HG02588 (cell line): ENCODE measurements around the gene CREG1.

ENCODE experiments used
- ATAC-seq: cut with Tn5 transposase; IDR thresholded peaks from one replicate; pipeline ENCODE4 v1.9.1; 2021; ENCODE audit warnings: mild to moderate bottlenecking, moderate library complexity; ENCODE audit not compliant: unreplicated experiment

Gene CREG1

DNA sequence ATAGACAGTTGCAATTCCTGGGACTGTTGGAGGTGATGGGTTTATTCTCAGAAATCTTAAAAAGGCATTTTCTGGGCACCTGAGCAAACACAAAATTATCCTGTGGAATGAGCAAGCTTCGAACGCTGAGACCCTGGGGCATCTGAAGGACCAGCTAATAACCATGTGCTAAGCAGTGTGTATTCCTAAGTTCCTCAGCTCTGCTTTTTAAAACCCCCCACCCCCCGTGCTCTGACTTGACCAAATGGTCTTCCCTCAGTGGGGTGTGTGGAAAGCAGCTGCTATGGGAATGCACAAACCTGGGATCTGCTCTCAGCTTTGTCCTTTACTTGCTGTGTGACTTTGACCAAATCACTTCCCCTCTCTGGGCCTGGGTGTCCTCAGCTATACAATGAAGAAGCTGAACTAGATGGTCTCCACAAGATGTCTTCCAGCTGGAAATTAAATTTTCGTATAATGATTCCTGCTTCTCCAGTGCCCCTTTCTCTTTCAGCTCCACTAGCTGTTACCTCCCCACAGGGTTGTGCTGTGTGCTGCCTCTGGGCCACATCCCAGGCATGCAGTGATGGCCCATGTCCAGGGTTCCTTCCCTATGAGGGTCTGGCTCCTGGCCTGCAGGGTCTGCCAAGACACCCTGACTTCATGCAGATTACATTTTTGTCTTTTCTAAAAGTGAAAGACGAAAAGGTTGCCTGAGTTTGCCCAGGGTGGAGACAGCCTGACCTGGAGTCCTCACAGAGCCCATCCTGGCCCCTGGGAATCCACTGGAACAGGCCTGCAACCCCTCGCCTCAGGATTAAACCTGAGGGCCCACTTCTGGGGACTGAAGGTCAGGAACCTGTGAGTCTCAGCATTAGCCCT, 20.4 kb downstream of the CREG1 start:
- ATAC-seq, result no peak

DNA sequence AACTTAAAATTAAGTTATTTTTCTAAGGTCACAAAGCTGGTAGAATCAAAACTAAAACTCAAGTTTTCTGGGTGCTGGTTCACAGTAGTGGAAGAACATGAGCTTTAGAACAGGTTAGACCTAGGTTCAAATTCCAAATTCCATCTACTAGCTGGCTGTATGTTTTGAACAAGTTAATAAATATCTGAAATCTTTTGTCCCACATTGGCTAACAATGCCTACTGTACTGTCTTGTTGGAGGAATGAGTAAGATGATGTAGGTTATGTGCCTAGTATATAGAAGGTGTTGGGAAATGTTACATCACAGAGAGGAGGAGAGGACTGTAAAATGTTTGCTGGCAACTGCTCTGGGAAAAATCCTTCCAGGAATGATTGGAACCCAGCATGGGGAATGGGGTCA, 21.2 kb downstream of the CREG1 start:
- no peak for ATAC-seq

DNA sequence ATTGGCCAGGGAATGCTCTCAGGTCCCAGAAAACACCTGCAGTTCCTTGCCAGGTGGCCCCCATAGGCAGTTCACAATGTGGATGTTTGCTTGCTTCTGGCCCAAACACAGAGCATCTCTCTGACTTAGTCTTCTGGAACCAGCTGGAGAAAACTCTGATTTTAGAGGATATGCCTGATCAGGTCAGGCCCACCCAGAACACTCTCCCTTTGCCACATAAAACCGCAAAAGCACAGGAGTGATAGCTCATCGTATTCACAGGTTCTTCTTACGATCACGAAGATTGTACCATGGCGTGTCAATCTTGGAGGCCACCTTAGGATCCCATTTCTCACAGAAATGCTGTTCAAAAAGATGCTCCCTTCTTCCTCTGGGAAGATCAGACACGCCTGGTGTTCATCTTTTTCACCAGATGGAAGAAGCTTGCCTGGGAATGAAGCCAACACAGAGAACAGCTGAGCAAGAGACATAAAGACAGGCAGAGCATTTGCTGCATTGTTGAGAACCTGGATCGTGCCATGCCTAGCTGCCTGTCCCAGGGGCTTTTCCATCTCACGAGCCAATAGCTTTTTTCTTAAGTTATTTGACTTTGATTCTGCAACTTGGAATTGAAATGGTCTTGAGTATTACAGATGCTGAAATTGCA, 23.6 kb downstream of the CREG1 start:
- ATAC-seq, result no peak

DNA sequence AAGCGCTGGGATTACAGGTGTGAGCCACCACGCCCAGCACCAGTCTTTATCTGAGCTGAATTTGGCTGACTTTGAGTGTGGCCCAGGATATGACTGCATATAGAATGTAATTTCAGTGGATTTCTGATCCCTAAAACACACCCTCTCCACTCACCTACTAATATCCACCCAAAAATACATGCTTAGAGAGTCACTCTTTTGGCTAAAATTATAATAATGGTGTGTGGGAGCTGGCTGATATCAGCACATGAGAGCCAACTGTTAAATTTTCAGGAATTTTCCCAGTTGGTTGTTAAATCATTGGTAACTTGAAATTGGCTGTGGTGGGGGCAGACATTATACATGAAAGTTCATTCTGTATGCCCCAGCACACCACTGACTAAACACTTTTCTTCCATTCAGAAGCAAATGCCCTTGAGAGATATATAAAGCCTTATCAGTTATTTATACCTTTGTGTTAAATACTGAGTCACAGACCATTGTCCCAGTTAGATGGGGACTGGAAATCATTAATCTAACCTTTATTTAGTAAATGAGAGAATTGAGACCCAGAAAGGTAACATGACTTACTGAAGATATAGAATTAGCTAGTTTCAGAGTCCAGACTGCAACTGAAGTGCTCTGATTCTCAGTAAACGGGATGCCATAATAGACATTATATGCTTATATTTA, 25.4 kb downstream of the CREG1 start:
- no peak for ATAC-seq

DNA sequence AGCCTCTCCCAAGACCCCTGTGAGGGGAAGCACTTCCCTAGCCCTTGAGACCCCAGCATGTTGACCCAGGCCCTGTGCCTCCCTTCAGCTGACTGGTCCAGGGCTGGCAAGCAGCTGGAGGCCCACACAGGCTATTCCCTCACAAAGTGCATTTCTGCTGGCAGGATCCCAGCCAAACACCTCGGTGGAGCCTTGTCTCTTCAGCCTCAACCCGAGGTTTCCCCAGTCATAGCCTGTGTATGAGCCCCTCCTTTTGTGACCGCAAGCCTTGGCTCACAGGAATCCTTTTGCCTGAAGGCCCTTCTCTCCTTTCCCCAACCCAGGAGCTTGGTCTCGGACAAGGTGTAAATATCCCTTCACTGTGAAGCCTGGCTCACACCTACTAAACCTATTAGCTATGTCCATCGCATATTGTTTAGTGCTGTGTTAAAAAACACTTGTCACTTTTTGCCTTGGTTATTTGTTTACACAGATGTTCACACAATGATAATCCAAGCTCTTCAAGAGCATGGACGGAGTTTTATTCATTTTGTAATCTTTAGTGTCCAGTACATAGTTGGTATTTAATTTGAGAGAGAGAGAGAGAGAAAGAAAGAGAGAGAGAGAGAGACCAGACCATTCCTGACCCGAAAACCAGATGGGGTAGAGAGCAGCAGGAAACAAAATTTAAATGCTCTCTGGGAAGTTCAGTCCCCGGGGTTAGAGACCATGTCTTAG, 26.7 kb downstream of the CREG1 start:
- ATAC-seq, result no peak

DNA sequence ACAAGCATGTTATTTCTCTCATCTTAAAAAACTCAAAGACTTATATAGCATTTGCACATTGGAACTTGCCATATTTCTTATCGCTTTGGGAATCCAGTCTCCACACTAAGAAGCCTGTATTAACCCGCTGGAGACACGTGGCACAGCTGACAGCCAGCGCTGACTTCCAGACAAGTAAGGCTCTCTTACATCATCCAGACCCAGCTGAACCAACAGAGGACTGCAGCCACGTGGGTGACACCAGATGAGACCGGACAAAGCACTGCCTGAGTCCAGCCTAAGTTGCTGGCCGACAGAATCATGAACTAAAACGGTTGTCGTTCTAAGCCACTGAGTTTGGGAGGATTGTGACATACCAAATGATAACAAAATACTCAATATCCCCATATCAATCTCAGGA, 28.9 kb downstream of the CREG1 start:
- no peak for ATAC-seq

DNA sequence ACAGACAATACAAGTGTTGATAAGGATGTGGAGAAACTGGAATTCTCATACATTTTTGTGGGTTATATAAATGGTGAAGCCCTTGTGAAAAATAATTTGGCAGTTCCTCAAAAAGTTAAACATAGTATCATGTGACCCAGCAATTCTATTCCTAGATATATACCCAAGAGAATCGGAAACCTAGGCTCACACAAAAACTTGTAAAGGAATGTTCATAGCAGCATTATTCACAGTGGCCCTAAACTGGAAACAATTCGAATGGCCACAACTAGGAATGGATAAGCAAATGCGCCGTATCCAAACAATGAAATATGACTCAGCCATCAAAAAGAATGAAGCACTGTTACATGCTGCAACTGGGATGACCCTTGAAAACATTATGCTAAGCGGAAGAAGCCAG, 31.3 kb downstream of the CREG1 start:
- ATAC-seq, result no peak

DNA sequence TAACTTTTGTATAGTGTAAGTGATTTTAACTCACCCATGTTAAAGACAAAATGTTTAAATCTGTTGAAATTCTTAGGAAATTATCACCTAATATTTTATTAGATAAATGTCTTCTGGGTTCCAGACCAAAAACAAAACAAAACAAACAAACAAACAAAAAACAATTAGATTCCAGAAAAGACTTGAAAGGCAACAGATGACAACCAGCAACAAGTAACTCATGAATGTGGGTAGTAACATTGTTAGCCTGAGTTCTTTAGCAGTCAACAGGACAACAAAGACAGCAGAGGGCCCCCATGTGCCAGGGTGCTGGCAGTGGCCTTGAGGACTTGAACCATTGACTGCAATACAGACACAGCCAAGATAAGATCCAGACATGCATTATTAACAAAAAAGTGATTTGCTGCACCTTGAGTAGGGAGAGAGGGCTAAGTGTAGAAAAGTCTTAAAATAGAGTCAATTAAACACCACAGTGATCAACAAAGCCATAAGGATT, 32.8 kb downstream of the CREG1 start:
- no peak for ATAC-seq

DNA sequence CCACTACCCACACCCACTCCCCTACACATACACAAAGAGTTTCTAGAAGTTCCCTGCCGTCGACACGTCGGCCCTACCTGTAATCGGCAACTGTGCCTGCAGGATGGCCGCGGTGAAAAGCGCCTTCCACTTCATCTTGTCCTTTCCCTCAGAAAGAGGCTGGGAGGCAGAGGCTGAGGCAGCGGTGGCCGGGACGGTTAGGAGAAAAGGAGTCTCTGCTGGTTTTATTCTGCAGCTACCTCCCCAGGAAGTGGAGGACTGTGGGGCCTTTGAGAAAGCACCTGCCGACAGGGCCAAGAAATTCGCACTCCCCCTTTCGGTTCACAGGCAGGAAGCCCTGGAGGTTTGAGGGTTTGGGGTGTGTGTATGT, 35.2 kb downstream of the CREG1 start, which contains the start of gene CD247:
Gene CD247 (minus strand): TSS at position 199 of the 370 bp plus-strand sequence. CDS start 64 bp downstream, at position 135.
- ATAC-seq, result no peak

DNA sequence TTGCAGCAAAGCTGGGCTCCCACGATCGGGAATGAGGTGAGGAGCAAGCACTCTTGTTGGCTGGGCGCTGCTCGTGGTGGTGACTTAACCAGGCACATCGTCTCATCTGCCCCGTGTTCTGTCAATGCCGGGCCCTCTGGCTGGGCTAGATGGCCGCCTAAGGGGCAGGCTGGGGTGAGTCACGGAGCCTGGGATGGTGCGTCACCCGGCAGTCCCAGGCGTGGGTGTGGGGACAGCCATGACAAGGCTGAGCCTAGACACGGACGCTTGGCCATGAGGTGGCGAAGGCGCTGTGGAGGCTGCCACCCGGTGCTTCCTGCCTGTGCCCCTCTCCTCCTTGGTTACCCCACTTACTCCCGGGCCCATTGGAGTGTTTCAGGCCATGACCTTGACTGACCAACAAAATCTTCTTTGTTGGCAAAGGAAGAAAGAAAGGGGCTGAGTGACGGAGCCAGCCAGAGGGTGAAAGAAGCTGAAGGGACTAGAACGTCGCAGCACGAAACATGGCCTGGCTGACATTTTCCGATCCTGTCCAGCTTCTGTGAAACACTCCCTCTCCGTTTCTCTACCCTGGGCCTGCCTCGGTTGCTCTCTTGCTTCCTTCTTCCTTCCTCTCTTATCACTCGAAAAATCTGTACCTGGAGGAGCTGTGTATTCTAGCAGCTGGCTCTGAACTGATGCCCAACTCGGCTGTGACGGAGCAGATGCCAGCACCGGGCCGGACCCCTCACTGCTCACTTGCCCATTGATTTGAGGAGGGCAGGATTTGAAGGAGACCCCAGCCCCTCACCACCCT, 35.8 kb downstream of the CREG1 start:
- no peak for ATAC-seq

DNA sequence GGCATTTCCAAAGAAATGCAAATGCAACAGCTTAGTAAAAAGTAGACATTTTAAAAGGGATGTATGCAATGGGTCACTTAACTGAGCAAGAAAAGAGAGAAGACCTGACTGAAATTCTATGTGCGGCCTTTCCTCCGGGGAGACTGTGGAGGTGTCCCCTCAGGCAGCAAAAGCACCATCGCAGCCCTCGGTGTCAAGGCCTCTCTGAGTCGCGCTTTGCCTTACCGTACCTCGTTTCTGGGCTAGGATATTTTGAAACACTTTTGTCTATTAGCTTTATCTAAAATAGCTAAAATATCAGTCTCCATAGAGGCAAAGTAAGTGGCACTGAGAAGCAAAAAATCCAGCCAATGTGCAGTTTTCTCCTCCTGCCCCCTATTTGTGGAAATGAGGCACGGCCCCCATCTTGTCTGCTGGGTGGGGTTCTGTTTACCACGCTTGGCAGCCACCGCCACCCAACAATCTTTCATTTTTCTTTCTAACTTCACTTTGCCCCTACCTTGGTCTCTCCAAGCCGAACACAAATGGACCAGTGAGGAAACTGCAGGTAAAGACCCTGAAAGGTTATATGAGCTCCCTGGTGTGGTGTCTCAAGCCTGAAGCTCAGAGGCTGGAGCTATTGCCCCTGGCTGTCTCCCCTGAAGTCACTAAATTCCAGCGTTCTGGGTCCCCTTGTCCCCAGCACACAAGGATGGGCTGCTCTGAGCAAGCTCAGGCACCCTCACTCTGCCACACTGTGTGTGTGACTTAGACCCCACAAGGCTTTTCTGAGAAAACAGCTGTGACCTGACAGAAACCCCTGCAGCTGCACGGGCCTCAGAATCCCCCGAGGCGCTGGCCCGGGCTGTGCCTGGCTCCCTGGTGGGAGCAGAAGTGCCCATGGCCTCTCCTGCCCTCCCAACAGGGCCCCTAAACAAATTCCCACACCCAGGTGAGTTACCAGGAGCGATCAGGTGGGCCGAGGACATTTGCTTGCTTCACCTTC, 36.9 kb downstream of the CREG1 start:
- no peak for ATAC-seq

DNA sequence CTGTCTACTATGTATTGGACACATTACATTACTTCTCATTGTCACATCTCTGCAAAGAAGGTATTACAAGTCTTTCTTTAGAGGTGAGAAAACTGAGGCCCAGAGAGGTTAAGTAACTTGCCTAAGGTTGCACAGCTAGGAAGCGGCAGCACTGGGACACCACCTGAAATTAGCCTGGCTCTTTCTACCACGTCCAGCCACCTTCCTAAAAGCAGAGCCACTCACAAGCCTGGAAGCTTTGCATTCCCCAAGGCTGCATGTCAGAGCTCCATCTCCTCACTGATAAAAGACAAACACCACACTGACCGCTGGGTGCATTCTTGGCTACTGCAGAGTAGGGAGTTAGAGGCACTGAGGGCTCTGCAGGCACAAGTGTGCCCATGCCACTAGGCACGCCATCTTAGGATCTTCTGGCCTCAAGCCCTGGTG, 37.7 kb downstream of the CREG1 start:
- ATAC-seq, result no peak

DNA sequence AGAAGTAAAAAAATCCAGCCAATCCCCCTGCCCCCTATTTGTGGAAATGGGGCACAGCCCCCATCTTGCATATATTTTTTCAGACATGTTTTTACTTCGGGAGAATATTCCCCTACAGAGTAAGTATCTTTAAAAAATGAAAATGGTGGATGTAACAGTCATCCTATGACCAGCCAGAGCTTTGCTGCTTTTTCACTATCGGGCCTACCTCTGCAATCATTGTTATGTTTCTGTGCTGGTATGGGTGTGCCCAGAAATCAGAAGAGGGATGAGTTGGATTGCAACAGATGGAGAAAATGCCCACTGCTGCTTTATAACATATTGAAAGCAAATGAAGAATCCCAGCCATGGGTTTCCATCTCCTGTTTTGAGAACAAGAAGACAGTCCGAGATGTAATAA, 38.1 kb downstream of the CREG1 start:
- no peak for ATAC-seq

DNA sequence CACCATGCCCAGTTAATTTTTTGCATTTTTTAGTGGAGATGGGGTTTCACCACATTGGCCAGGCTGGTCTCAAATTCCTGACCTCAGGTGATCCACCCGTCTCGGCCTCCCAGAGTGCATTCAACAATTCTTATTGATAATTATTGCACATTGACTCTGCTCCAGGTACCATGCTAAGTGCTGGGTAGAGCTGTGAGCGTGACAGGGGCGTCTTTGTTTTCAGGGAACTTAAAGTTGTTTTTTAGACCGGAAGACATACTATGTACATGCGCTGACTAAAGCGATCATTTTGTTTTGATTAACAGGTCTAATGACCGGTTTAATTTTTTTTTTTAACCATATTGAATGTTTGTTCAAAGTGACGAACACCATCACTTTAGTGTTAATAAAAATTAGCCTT, 39.3 kb downstream of the CREG1 start:
- no peak for ATAC-seq

DNA sequence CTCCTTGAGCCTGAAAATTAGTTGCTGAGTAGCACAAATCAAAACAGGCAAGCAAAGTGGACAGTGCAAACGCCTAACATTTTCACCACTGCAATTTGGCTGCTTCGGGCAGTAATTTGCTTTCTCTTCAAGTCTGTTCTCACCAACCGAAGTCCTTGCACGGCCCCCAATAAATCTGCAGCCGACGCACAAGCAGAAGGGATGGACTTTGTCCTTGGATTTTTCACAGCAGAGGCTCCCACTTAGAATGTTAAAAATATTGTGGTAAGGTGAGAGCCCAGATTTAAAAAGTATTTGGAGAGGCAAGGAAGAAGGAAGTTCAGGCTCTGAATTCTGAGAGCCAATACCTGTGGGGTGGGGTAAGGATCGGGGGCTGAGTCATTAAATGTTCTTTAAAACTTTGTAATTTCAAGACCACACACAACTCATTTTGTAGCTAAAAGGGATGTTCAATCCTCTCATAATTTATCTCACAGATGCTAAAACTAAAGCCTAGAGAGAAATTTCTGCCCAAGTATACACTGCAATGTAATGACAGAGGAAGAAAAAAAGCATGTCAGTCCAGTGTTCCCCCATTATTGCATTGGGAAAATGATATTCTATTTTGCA, 41.4 kb downstream of the CREG1 start:
- ATAC-seq, result no peak

DNA sequence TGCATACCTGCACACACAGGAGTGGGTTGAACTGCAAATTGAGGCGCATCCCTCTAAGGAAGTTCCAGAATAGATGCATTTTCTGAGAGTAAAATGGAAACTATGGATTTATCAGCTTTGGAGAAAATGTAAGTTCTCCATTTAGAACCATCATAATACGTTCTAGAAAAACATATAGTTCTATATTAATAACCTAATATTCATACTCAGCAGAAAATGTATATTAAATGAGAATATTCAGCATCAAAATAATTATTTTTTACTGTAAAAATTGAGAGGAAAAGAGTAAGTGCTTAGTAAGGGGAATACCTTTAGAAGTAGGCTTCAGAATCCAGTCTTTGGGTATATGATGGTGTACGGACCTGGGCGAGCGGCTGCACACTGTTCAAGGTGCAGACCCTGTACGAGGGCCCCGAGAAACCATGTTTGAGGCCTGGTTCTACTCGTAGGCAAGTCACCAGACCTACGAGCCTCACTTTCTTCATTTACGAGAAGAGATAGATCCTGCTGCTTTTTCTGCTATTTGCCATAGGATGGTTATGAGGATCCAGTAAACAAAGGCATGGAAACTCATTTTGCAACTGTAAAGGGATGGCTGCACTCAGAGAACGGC, 42.1 kb downstream of the CREG1 start:
- no peak for ATAC-seq

DNA sequence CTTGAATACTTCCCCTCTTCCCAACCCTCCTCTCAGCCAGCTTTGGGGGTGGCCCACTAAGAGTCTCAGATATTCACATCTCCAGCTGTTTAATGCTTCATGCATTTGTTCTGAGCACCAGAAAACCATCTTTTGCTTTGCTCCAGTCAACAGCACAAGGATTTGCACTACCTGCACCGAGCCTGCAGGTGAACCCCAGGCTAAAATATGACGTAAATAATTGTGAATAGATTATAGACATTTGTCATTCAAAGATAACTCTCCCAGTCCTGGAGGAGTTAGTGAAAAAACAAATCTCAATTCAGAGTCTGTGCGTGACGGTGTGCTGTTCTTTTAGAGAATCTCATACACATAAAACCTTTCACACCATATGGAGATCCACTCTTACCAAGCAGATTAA, 42.7 kb downstream of the CREG1 start:
- no peak for ATAC-seq

DNA sequence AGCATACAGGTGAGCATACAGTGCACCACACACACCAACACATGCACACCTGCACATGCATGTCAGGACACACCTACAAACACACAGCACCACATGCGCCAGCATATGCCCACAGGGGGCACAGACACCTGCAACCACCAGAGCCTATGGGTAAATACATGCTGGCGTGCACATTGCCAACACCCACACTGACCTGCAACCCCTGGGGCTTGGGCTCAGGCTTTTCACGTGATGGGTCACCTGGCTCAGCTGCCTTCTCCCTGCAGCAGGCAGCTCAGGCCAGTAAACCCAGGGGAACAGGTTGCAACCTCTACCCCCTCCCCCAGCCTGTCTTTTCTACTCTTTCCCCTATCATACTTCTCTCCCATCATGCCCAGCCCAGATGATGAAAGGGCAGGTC, 43.3 kb downstream of the CREG1 start:
- ATAC-seq, result no peak
